Muscle layer of colon (tissue), 2 donors: ENCODE results near the gene DROSHA.

ENCODE experiments used
- H3K27ac ChIP-seq: one replicate; pipeline ENCODE4 v1.7.0; 2013; ENCODE audit warnings: low read depth, mild to moderate bottlenecking, low read length, moderate library complexity
- H3K27me3 ChIP-seq, 2 donors: one replicate each; pipeline ENCODE4 v1.7.0; 2013; ENCODE audit warnings: low read length in 2 of 2, mild to moderate bottlenecking in 2 of 2; ENCODE audit not compliant: insufficient read depth in 2 of 2, control insufficient read depth in 1 of 2
- H3K36me3 ChIP-seq: one replicate; pipeline ENCODE4 v1.7.0; 2013; ENCODE audit warnings: mild to moderate bottlenecking, low read length; ENCODE audit not compliant: insufficient read depth
- H3K4me1 ChIP-seq: one replicate; pipeline ENCODE4 v1.7.0; 2013; ENCODE audit warnings: mild to moderate bottlenecking, low read length; ENCODE audit not compliant: insufficient read depth
- H3K4me3 ChIP-seq, 2 donors: one replicate each; pipeline ENCODE4 v1.7.0; 2013; ENCODE audit warnings: low read length in 2 of 2, low read depth in 1 of 2, mild to moderate bottlenecking in 1 of 2, moderate library complexity in 1 of 2
- H3K9ac ChIP-seq: one replicate; pipeline ENCODE4 v1.7.0; 2013; ENCODE audit warnings: low read length
- H3K9me3 ChIP-seq: one replicate; pipeline ENCODE4 v1.7.0; 2013; ENCODE audit warnings: mild to moderate bottlenecking, low read length
- donor health status: abdominal sarcoma.
- donor health status: Adenocarcinoma of cecum.

Gene DROSHA

DNA sequence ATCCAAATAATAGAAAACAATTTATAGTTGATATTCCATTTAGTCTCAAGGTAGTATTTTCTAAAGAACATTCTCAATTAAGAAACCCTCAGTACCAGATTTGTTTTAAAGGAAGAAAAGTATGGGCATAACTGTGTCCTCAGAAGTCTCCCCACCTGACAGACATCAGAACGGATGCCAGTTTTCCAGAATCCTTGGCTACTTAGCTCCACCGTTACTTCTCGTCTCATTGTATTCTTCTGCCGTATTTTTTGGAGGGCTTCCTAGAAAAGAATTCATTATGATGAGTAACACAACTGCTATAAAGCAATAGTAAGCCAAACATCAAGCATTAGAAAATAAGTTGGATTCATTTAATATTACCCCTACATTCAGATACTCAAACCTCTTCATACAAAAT is 67.8 kb downstream of the DROSHA start:
- Histone ChIP-seq H3K36me3 (peaks cover 30% of the 10 kb centered on the region), H3K27ac (no peak overlapping the region)

DNA sequence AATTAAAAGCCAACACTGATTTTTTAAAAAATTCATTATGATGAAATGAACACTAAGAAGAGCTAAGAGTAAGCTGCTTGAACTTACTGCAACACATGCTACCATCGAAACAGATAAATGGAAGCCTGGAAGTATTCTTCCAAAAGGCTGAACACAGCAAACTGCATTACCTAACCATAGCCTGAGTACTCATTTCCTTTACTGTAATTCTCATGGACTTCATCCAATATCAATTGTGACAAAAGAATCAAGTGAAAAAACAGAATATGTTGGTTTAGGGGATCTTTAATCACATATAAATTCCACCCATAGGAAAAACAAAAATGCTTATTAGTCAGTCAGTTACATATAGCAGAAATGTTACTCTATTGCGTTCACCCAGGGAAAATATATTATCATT is 68.5 kb downstream of the DROSHA start:
- H3K27ac ChIP-seq = no peak overlapping the region
- H3K9ac ChIP-seq = no peak overlapping the region
- no peaks in the 10 kb centered on the region for H3K9me3 ChIP-seq
- H3K4me1 ChIP-seq = no peaks in the 10 kb centered on the region
- no peak overlapping the region for H3K4me3 ChIP-seq
- H3K27me3 ChIP-seq = no peaks in the 10 kb centered on the region
- peaks cover 30% of the 10 kb centered on the region for H3K36me3 ChIP-seq

More for the DNA sequence above, 67.8 kb downstream of the DROSHA start:
- no peaks in the 10 kb centered on the region for H3K4me1 ChIP-seq
- H3K4me3 ChIP-seq = no peak overlapping the region
- no peaks in the 10 kb centered on the region for H3K27me3 ChIP-seq
- H3K9me3 ChIP-seq = no peaks in the 10 kb centered on the region
- no peak overlapping the region for H3K9ac ChIP-seq

DNA sequence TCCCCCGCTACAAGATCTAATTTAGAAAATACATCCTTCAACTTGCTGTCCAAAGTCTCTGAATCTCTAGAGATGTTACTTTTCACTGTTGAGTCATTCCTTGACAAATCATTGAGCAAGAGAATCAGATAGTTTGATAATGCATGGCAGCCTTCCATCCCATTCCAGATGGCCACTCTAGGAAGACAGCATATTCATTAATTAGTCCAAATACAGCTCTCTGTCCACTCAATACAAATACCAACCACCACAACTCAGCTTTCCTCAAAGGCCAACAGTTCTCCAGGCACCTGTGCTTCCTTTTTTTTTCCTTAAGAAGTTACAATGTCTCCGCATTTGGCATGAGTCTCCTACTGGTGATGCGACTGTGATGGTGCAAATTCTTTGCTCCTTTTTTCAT is 72.3 kb downstream of the DROSHA start:
- H3K27ac ChIP-seq = no peak overlapping the region
- peaks cover 3% of the 10 kb centered on the region for H3K9me3 ChIP-seq
- H3K36me3 ChIP-seq = peaks cover 30% of the 10 kb centered on the region
- H3K4me1 ChIP-seq = no peaks in the 10 kb centered on the region
- no peak overlapping the region for H3K9ac ChIP-seq
- H3K27me3 ChIP-seq = no peaks in the 10 kb centered on the region
- H3K4me3 ChIP-seq = no peak overlapping the region

DNA sequence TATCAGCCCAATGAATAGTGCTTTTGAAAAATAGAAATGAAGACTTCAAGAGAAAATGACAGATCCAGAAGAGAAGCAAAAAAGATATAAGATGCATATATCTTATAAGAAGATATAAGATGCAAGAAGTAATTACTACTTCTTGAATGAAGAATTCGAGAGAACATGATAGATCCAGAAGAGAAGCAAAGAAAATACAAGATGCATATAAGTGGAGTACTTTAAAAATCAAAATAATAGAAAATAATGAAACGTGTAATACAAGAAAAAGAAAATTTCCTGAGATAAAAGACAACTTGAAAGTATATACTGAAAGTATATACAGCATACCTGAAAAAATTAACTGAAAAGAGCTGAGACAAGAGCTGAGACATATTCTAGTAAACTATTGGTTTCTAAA is 76.7 kb downstream of the DROSHA start:
- Histone ChIP-seq H3K9me3 (peaks cover 3% of the 10 kb centered on the region), H3K4me1 (no peaks in the 10 kb centered on the region), H3K27ac (no peak overlapping the region), H3K27me3 (no peaks in the 10 kb centered on the region), H3K36me3 (peaks cover 7% of the 10 kb centered on the region), H3K4me3 (no peak overlapping the region), H3K9ac (no peak overlapping the region)

- no peak overlapping the region for H3K4me3 ChIP-seq
- H3K27ac ChIP-seq = no peak overlapping the region
- H3K9me3 ChIP-seq = peaks cover 3% of the 10 kb centered on the region
- peaks cover 4% of the 10 kb centered on the region for H3K36me3 ChIP-seq
- no peaks in the 10 kb centered on the region for H3K4me1 ChIP-seq
- H3K27me3 ChIP-seq = no peaks in the 10 kb centered on the region
- H3K9ac ChIP-seq = no peak overlapping the region
Observed at GRCh38 chr5:31453522-31453921, 78.4 kb downstream of the DROSHA start.

DNA sequence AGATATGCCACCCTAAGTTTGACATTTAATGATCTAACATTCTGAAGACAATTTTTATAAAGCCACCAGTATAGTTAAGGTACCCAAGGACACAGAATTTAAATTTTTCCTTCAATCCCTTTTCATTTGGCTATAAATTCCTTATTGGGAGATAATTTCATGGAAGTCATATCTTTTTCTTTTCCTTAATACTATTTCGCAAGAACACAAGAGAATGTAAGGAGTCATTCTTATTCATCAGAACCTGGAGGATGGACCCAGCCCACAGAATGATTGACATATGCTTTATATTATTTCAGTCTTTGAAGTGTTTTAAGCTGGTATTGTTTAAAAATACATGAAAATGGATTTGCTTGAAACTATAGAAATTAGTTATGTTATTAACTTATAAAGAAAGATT is 79.6 kb downstream of the DROSHA start:
- Histone ChIP-seq H3K4me3 (no peak overlapping the region), H3K27ac (no peak overlapping the region), H3K4me1 (no peaks in the 10 kb centered on the region), H3K9me3 (peaks cover 3% of the 10 kb centered on the region), H3K36me3 (peaks cover 12% of the 10 kb centered on the region), H3K9ac (no peak overlapping the region), H3K27me3 (no peaks in the 10 kb centered on the region)

DNA sequence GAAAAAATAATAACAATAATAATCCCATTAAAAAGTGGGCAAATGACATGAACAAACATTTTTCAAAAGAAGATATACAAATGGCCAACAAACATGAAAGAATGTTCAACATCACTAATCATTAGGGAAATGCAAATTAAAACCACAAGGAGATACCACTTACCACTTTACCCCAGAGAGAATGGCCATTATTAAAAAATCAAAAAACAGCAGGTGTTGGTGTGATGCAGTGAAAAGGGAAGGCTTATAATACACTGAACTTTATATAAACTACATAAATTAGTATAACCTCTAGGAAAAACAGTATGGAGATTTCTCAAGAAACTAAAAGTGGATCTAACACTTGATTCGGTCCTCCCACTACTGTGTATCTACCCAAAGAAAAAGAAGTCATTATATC is 81.9 kb downstream of the DROSHA start:
- no peaks in the 10 kb centered on the region for H3K4me1 ChIP-seq
- H3K27ac ChIP-seq = no peak overlapping the region
- no peaks in the 10 kb centered on the region for H3K27me3 ChIP-seq
- H3K4me3 ChIP-seq = no peak overlapping the region
- H3K36me3 ChIP-seq = peaks cover 12% of the 10 kb centered on the region
- no peak overlapping the region for H3K9ac ChIP-seq
- no peaks in the 10 kb centered on the region for H3K9me3 ChIP-seq

GRCh38 chr5:31449174-31449573 is 82.7 kb downstream of the DROSHA start:
- Histone ChIP-seq H3K36me3 (peaks cover 12% of the 10 kb centered on the region), H3K27ac (no peak overlapping the region), H3K9me3 (no peaks in the 10 kb centered on the region), H3K9ac (no peak overlapping the region), H3K4me3 (no peak overlapping the region), H3K27me3 (no peaks in the 10 kb centered on the region), H3K4me1 (no peaks in the 10 kb centered on the region)

GRCh38 chr5:31445041-31445600 is 86.8 kb downstream of the DROSHA start:
- no peaks in the 10 kb centered on the region for H3K9me3 ChIP-seq
- no peak overlapping the region for H3K9ac ChIP-seq
- no peak overlapping the region for H3K4me3 ChIP-seq
- no peaks in the 10 kb centered on the region for H3K27me3 ChIP-seq
- no peak overlapping the region for H3K27ac ChIP-seq
- peaks cover 5% of the 10 kb centered on the region for H3K4me1 ChIP-seq
- peaks cover 9% of the 10 kb centered on the region for H3K36me3 ChIP-seq

DNA sequence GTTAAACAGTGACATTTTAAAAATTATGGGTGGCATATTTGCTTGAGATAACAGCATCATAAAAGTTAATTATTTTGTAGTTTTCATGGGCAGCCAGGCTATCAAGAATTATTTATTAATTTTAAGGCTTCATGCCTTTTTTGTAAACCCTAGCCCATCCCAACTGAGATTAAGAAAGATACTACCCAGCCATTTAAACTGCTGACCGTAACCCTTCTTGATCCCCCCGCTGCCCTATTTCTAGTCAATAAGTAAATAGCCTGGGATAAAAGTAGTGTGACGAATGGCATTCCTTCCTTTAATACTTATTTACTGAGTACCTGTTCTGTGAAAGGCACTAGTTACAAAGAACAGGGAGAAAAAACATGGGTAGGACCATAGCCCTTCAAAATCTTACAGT is 88.3 kb downstream of the DROSHA start:
- no peak overlapping the region for H3K27ac ChIP-seq
- H3K4me1 ChIP-seq = peaks cover 5% of the 10 kb centered on the region
- no peaks in the 10 kb centered on the region for H3K9me3 ChIP-seq
- peaks cover 13% of the 10 kb centered on the region for H3K36me3 ChIP-seq
- no peak overlapping the region for H3K9ac ChIP-seq
- no peak overlapping the region for H3K4me3 ChIP-seq
- H3K27me3 ChIP-seq = no peaks in the 10 kb centered on the region

DNA sequence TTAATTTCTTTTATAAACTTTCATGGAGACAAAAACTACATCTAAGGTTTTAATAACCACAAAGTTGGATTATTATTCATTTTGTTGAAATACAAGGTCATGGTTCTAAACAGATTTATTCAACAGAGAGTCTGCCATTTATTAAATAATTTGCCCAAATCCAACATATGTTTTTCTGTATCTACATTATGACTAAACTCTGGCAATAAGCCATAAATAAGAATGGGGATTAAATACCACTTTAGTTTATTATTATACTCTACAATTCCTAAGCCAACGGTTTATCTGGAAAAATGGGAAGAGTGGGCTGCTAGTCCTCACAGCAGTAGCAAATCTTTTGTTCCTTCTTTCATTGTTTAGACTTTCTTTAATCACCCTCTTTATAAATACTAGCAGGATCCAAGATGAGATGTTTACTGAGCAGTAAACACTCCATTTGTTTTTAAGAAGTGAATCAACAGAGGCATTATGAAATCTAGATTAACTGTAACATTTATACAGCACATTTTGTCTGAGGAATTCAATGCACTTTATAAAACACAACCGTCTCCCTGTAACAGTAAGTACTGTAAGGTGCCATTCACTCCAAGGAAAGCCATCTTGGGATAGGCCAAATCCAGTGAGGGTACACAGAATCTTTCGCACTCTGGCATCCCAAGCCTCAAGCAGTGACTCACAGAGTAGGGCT is 89.7 kb downstream of the DROSHA start:
- no peak overlapping the region for H3K9ac ChIP-seq
- peaks cover 12% of the 10 kb centered on the region for H3K36me3 ChIP-seq
- peaks cover 5% of the 10 kb centered on the region for H3K4me1 ChIP-seq
- H3K4me3 ChIP-seq = no peak overlapping the region
- H3K9me3 ChIP-seq = no peaks in the 10 kb centered on the region
- no peaks in the 10 kb centered on the region for H3K27me3 ChIP-seq
- H3K27ac ChIP-seq = no peak overlapping the region

DNA sequence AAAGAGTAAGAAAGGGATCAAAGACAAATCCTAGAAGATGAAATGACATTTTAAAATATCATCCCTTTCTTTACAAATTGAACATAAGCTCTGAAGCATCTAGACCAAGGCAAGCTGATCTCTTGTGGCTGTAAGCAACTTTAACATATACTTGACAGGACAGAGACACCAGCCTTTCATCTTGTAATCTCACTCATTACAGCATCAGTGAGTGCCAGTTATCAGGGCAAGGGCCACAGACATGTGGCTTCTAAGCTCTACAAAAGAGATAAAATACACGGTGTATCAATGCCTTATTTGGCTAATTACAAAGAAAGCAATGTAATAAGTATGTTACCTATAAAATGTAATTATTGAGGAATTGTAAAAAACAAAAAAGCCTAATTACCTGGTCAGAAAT is 95.0 kb downstream of the DROSHA start:
- Histone ChIP-seq H3K9ac (no peak overlapping the region), H3K27me3 (no peaks in the 10 kb centered on the region), H3K27ac (no peak overlapping the region), H3K9me3 (no peaks in the 10 kb centered on the region), H3K4me1 (no peaks in the 10 kb centered on the region), H3K36me3 (peaks cover 12% of the 10 kb centered on the region), H3K4me3 (no peak overlapping the region)
